ENCODE measurements around the gene MBD3L2B.
"Not testable (repeated sequence)": the region's sequence is repeated elsewhere in the genome, so short reads cannot be mapped to it uniquely, and the experiment has no call there.

DNA sequence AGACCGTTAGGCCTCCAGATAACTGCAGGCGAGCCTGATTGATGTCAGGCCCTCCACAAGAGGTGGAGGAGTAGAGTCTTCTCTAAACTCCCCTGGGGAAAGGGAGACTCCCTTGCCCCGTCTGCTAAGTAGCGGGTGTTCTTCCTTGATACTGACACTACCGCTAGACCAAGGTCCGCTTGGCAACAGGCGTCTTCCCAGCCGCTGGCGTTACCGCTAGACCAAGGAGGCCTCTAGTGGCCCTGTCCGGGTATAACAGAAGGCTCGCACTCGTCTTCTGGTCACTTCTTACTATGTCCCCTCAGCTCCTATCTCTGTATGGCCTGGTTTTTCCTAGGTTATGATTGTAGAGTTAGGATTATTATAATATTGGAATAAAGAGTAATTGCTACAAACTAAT, 45.9 kb upstream of the MBD3L2B start:
- not testable (repeated sequence) for TF ChIP-seq TAF1 (IDR thresholded peaks at IDR 0.05; ENCODE audit: borderline replicate concordance, low read depth, low read length); EZH2phosphoT487 (IDR thresholded peaks at IDR 0.05; ENCODE audit: borderline replicate concordance, low read depth); RFX5 (IDR thresholded peaks at IDR 0.05; ENCODE audit: low read length)
- TF ChIP-seq, protein P1, sequence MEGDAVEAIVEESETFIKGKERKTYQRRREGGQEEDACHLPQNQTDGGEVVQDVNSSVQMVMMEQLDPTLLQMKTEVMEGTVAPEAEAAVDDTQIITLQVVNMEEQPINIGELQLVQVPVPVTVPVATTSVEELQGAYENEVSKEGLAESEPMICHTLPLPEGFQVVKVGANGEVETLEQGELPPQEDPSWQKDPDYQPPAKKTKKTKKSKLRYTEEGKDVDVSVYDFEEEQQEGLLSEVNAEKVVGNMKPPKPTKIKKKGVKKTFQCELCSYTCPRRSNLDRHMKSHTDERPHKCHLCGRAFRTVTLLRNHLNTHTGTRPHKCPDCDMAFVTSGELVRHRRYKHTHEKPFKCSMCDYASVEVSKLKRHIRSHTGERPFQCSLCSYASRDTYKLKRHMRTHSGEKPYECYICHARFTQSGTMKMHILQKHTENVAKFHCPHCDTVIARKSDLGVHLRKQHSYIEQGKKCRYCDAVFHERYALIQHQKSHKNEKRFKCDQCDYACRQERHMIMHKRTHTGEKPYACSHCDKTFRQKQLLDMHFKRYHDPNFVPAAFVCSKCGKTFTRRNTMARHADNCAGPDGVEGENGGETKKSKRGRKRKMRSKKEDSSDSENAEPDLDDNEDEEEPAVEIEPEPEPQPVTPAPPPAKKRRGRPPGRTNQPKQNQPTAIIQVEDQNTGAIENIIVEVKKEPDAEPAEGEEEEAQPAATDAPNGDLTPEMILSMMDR (IDR thresholded peaks at IDR 0.05), result peak; percentile 38
- peak; percentile 20; the same call in 1 of the 2 replicates for TF ChIP-seq SMC3 (IDR thresholded peaks at IDR 0.05; ENCODE audit: low read depth, low read length)
- TF ChIP-seq, protein P2, sequence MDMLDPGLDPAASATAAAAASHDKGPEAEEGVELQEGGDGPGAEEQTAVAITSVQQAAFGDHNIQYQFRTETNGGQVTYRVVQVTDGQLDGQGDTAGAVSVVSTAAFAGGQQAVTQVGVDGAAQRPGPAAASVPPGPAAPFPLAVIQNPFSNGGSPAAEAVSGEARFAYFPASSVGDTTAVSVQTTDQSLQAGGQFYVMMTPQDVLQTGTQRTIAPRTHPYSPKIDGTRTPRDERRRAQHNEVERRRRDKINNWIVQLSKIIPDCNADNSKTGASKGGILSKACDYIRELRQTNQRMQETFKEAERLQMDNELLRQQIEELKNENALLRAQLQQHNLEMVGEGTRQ (IDR thresholded peaks at IDR 0.05; ENCODE audit: borderline replicate concordance, low read depth, low read length), result not testable (repeated sequence)
- TF ChIP-seq, protein P3, sequence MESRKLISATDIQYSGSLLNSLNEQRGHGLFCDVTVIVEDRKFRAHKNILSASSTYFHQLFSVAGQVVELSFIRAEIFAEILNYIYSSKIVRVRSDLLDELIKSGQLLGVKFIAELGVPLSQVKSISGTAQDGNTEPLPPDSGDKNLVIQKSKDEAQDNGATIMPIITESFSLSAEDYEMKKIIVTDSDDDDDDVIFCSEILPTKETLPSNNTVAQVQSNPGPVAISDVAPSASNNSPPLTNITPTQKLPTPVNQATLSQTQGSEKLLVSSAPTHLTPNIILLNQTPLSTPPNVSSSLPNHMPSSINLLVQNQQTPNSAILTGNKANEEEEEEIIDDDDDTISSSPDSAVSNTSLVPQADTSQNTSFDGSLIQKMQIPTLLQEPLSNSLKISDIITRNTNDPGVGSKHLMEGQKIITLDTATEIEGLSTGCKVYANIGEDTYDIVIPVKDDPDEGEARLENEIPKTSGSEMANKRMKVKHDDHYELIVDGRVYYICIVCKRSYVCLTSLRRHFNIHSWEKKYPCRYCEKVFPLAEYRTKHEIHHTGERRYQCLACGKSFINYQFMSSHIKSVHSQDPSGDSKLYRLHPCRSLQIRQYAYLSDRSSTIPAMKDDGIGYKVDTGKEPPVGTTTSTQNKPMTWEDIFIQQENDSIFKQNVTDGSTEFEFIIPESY (IDR thresholded peaks at IDR 0.05; ENCODE audit: borderline replicate concordance, low read depth), result not testable (repeated sequence)

All from SK-N-SH (cell line).